Lower leg skin (tissue), 4 donors: Measurements from ENCODE around the gene PSME2. TPM values are rescaled to one million over a fixed set of nuclear protein-coding genes. Genes with fewer than 3 reads are reported as not detected.

ENCODE experiments used
- DNase-seq, 2 donors: peaks; one replicate each; pipeline ENCODE4 v3.0.0-alpha.2; 2019; ENCODE audit warnings: low spot score in 2 of 2
- H3K4me3 ChIP-seq: fragments of 200-600 bp; sonication (generic); 2 replicates; pipeline ENCODE4 v1.5.1; 2017; ENCODE audit warnings: mild to moderate bottlenecking, low read depth; ENCODE audit not compliant: poor library complexity, severe bottlenecking
- POLR2A ChIP-seq, 2 donors: fragments of 450-650 bp; IDR thresholded peaks; one replicate each; pipeline ENCODE4 v1.6.1; 2016 to 2017; ENCODE audit warnings: antibody characterized with exemption in 2 of 2, mild to moderate bottlenecking in 1 of 2, moderate library complexity in 1 of 2
- WGBS, 2 donors: methylation state at CpG; one replicate each; pipeline ENCODE4 v1.1.5; 2018; 5-methylcytosine and 5-hydroxymethylcytosine counted together
- intact Hi-C: fragments of 100-400 bp; cut with DNase I; formaldehyde crosslinking; loops from one replicate; pipeline ENCODE4 v1.15.0; 2023; ENCODE audit warnings: low total_unique reads
- total RNA-seq, 4 donors: library from RNA; depleted of rRNA; stranded (reverse); fragments of >200 nt; gene quantifications; one replicate each; pipeline ENCODE4 v1.1.0, GENCODE V29; 2016
- TF ChIP-seq, protein P1 (sequence below), 3 donors: fragments of 450-650 bp; IDR thresholded peaks; one replicate each; pipeline ENCODE4 v1.5.1; 2016; ENCODE audit warnings: antibody characterized with exemption in 3 of 3, mild to moderate bottlenecking in 3 of 3, moderate library complexity in 2 of 3

PSME2 gene
- total RNA-seq, 4 donors from 2014 or later, result 23.2 to 50.2 (median 31.2) TPM

DNA sequence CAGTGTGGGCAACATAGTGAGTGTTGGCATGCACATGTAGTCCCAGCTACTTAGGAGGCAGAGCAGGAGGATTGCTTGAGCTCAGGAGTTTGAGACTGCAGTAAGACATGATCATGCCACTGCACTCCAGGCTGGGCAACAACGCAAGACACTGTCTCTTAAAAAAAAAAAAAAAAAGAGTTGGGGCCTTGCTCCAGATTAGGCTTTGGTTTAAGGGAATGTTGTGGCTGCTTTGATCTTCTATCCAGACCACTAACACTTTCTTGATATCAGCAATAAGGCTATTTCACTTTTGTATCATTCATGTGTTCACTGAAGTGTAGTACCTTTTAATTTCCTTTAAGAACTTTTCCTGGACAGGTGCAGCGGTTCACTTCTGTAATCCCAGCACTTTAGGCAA, 18.7 kb downstream of the PSME2 start:
- no peak for DNase-seq
- no peak for TF ChIP-seq POLR2A (IDR thresholded peaks at IDR 0.05)
- TF ChIP-seq, protein P1, sequence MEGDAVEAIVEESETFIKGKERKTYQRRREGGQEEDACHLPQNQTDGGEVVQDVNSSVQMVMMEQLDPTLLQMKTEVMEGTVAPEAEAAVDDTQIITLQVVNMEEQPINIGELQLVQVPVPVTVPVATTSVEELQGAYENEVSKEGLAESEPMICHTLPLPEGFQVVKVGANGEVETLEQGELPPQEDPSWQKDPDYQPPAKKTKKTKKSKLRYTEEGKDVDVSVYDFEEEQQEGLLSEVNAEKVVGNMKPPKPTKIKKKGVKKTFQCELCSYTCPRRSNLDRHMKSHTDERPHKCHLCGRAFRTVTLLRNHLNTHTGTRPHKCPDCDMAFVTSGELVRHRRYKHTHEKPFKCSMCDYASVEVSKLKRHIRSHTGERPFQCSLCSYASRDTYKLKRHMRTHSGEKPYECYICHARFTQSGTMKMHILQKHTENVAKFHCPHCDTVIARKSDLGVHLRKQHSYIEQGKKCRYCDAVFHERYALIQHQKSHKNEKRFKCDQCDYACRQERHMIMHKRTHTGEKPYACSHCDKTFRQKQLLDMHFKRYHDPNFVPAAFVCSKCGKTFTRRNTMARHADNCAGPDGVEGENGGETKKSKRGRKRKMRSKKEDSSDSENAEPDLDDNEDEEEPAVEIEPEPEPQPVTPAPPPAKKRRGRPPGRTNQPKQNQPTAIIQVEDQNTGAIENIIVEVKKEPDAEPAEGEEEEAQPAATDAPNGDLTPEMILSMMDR (IDR thresholded peaks at IDR 0.05), result no peak
- intact Hi-C loops, result no loop called here
- WGBS, 2 donors, result 84 to 91% methylated on average over 2 of the region's 2 CpGs
- H3K4me3 ChIP-seq, result no peak overlapping the region

- TF ChIP-seq, protein P1 (IDR thresholded peaks at IDR 0.05), result no peak
- no peak for TF ChIP-seq POLR2A (IDR thresholded peaks at IDR 0.05)
- no peak for DNase-seq
- H3K4me3 ChIP-seq, result no peak overlapping the region
- intact Hi-C loops, result no loop called here
Measured at GRCh38 chr14:24126939-24127338, 19.5 kb downstream of the PSME2 start.

- intact Hi-C loops, result no loop called here
- WGBS, 2 donors, result 70 to 82% methylated on average over 9 of the region's 9 CpGs
Measured at GRCh38 chr14:24123424-24124417, 22.7 kb downstream of the PSME2 start.

GRCh38 chr14:24122898-24123297, 23.5 kb downstream of the PSME2 start:
- intact Hi-C loops, result no loop called here
- H3K4me3 ChIP-seq, result no peak overlapping the region
- TF ChIP-seq, protein P1 (IDR thresholded peaks at IDR 0.05), result no peak
- no peak for TF ChIP-seq POLR2A (IDR thresholded peaks at IDR 0.05)
- no peak for DNase-seq
- 81 to 89% methylated on average over 8 of the region's 8 CpGs for WGBS, 2 donors

More at GRCh38 chr14:24123424-24124417, 22.7 kb downstream of the PSME2 start:
- no peak overlapping the region for H3K4me3 ChIP-seq
- TF ChIP-seq, protein P1 (IDR thresholded peaks at IDR 0.05), result no peak
- TF ChIP-seq POLR2A (IDR thresholded peaks at IDR 0.05), result no peak
- no peak for DNase-seq

- TF ChIP-seq POLR2A (IDR thresholded peaks at IDR 0.05), result no peak
- TF ChIP-seq, protein P1 (IDR thresholded peaks at IDR 0.05), result no peak
- WGBS, 2 donors, result 95% methylated on average over 4 of the region's 4 CpGs
- intact Hi-C loops, result no loop called here
- no peak overlapping the region for H3K4me3 ChIP-seq
- DNase-seq, result no peak
Measured at GRCh38 chr14:24122416-24122815, 24.0 kb downstream of the PSME2 start.
